K562 (cell line): ENCODE results near the gene PHEX. TPM values are rescaled to one million over a fixed set of nuclear protein-coding genes. Genes with fewer than 3 reads are reported as not detected.

ENCODE experiments used
- ATAC-seq: fragments of 200-7000 bp; cut with Tn5 transposase; 3 replicates; pipeline ENCODE4 v1.9.1; 2020; ENCODE audit warnings: moderate library complexity
- Bru-seq: library from RNA; stranded (reverse); fragments of 400-500 nt; gene quantifications from one replicate; lab custom pipeline; 2021; lab: Mats Ljungman, UMichigan
- BruChase-seq, 2 experiments: library from RNA; stranded (reverse); fragments of 400-500 nt; gene quantifications; one replicate each; lab custom pipeline; 2021; lab: Mats Ljungman, UMichigan
- BruUV-seq: library from RNA; stranded (reverse); fragments of 400-500 nt; replicated peaks from 2 replicates; lab custom pipeline; 2021; lab: Mats Ljungman, UMichigan
- CTCF ChIA-PET: fragments of 300-600 bp; formaldehyde crosslinking; extraction: SDS; loops from one replicate; lab custom pipeline; 2021; ENCODE audit warnings: low intra/inter-chr PET ratio; lab: Yijun Ruan, JAX
- POLR2A ChIA-PET: fragments of 300-600, 350-650 bp; sonication (Branson Sonifier 250); formaldehyde crosslinking; extraction: SDS; loops from one replicate; lab custom pipeline; 2021; ENCODE audit warnings: antibody characterized with exemption, inconsistent platforms; lab: Yijun Ruan, JAX
- DNase-seq, 4 experiments: peaks; one replicate each; pipeline versions ENCODE4 v3.0.0 to v3.0.0-alpha.2; 2011 to 2018; ENCODE audit warnings: low spot score in 3 of 4, mixed read lengths in 3 of 4; ENCODE audit errors: extremely low read depth in 1 of 4
- FAIRE-seq: peaks from 2 replicates; lab custom pipeline; 2011; peaks lifted over from hg19 to GRCh38; lab: Jason Lieb, UNC
- H2AFZ ChIP-seq: 2 replicates; pipeline ENCODE4 v1.6.0; 2011; ENCODE audit warnings: low read depth, low read length, control low read depth, inconsistent platforms
- H3K27ac ChIP-seq: fragments of 200-600 bp; 3 replicates; pipeline ENCODE4 v1.8.0; 2011; ENCODE audit warnings: low read depth, mild to moderate bottlenecking, control low read depth, inconsistent platforms, low read length, moderate library complexity, mixed read lengths; ENCODE audit errors: extremely low read depth
- H3K27me3 ChIP-seq, 2 experiments: fragments of 300-600 bp in 1 of 2; 2 replicates in 1 of 2; 3 replicates in 1 of 2; pipeline versions ENCODE4 v1.6.0 to v1.8.0; 2011; ENCODE audit warnings: inconsistent platforms in 2 of 2, low read length in 2 of 2, mild to moderate bottlenecking in 1 of 2, mixed read lengths in 1 of 2, moderate library complexity in 1 of 2; ENCODE audit not compliant: control insufficient read depth in 2 of 2, insufficient read depth in 2 of 2
- H3K36me3 ChIP-seq: fragments of 300-600 bp; 3 replicates; pipeline ENCODE4 v1.8.0; 2011; ENCODE audit warnings: mild to moderate bottlenecking, low read length, inconsistent platforms; ENCODE audit not compliant: control insufficient read depth, insufficient read depth
- H3K4me1 ChIP-seq, 2 experiments: fragments of 200-600 bp in 1 of 2; replicated peaks in 1 of 2; 2 replicates in 1 of 2; 3 replicates in 1 of 2; pipeline versions ENCODE4 v1.5.1 to v1.8.0; 2011; ENCODE audit warnings: inconsistent platforms in 2 of 2, low read length in 2 of 2, mild to moderate bottlenecking in 1 of 2, mixed read lengths in 1 of 2, moderate library complexity in 1 of 2; ENCODE audit not compliant: control insufficient read depth in 2 of 2, insufficient read depth in 2 of 2
- H3K4me2 ChIP-seq: 2 replicates; pipeline ENCODE4 v1.6.1; 2011; ENCODE audit warnings: low read length, control low read depth, inconsistent platforms, mixed read lengths; ENCODE audit not compliant: insufficient read depth
- H3K4me3 ChIP-seq: fragments of 200-600 bp; sonication (generic), shearing (Covaris generic); 2 replicates; pipeline ENCODE4 v1.5.1; 2016; ENCODE audit warnings: control low read depth, inconsistent platforms
- H3K79me2 ChIP-seq: fragments of 200-600 bp; 3 replicates; pipeline ENCODE4 v1.8.0; 2011; ENCODE audit warnings: low read length, inconsistent platforms; ENCODE audit not compliant: control insufficient read depth, insufficient read depth
- H3K9ac ChIP-seq, 2 experiments: 2 replicates each; pipeline versions ENCODE4 v1.6.0 to v1.6.1; 2011; ENCODE audit warnings: low read depth in 2 of 2, low read length in 2 of 2, control low read depth in 1 of 2, inconsistent platforms in 1 of 2, mild to moderate bottlenecking in 1 of 2, mixed read lengths in 1 of 2; ENCODE audit not compliant: insufficient read depth in 1 of 2
- H3K9me1 ChIP-seq: one replicate; pipeline ENCODE4 v1.6.0; 2011; ENCODE audit warnings: inconsistent platforms, mild to moderate bottlenecking, low read length, moderate library complexity; ENCODE audit not compliant: control insufficient read depth, insufficient read depth
- H3K9me3 ChIP-seq: replicated peaks from 2 replicates; pipeline ENCODE4 v1.5.1; 2011; ENCODE audit warnings: low read depth, low read length, inconsistent platforms; ENCODE audit not compliant: control insufficient read depth, insufficient read depth
- H4K20me1 ChIP-seq: replicated peaks from 2 replicates; pipeline ENCODE4 v1.6.1; 2011; ENCODE audit warnings: low read length, inconsistent platforms, mixed read lengths; ENCODE audit not compliant: control insufficient read depth, insufficient read depth
- CHCHD3 ChIP-seq: fragments of 250-450 bp; sonication (Bioruptor Pico); IDR thresholded peaks from 2 replicates; pipeline ENCODE4 v2.1.2; 2022; ENCODE audit warnings: mild to moderate bottlenecking
- FOXA3 ChIP-seq, 2 experiments: fragments of 450-650 bp in 1 of 2; sonication (generic) in 1 of 2; formaldehyde crosslinking; IDR thresholded peaks in 1 of 2; conservative IDR thresholded peaks in 1 of 2; 2 replicates each; pipeline versions ENCODE4 v1.4.0 to v1.8.0; 2020 to 2022; ENCODE audit warnings: mild to moderate bottlenecking in 2 of 2, missing genetic modification reagents in 1 of 2
- FOXJ3 ChIP-seq: sonication (generic); formaldehyde crosslinking; IDR thresholded peaks from 2 replicates; pipeline ENCODE4 v1.4.0; 2020; ENCODE audit warnings: mild to moderate bottlenecking, missing genetic modification reagents
- HMG20A ChIP-seq: fragments of 450-650 bp; formaldehyde crosslinking; conservative IDR thresholded peaks from 2 replicates; pipeline ENCODE4 v1.4.0; 2020; ENCODE audit warnings: mild to moderate bottlenecking, mixed read lengths
- MLX ChIP-seq, 2 experiments: fragments of 450-650 bp in 1 of 2; sonication (generic) in 1 of 2; formaldehyde crosslinking; conservative IDR thresholded peaks; 2 replicates each; pipeline versions ENCODE4 v1.4.0 to v1.8.1; 2020 to 2022; ENCODE audit warnings: mild to moderate bottlenecking in 1 of 2, missing genetic modification reagents in 1 of 2
- SPI1 ChIP-seq: IDR thresholded peaks from 2 replicates; pipeline ENCODE4 v1.6.1; 2011; ENCODE audit warnings: low read depth, low read length, control low read depth, borderline replicate concordance
- WGBS: fragments of 100-300 bp; shearing (Covaris generic); methylation state at CpG from one replicate; pipeline ENCODE4 v1.1.6; 2016; ENCODE audit warnings: low coverage, mixed read lengths; ENCODE audit not compliant: insufficient coverage; ENCODE audit errors: missing lambda C conversion rate; 5-methylcytosine and 5-hydroxymethylcytosine counted together
- in situ Hi-C: fragments of 300-500 bp; cut with MboI; formaldehyde crosslinking; loops from 4 replicates; pipeline ENCODE4 v1.15.0; 2018; ENCODE audit warnings: inconsistent platforms, mixed read lengths
- intact Hi-C: fragments of 100-400 bp; cut with micrococcal nuclease; formaldehyde crosslinking; loops from 2 replicates; pipeline ENCODE4 v1.14.2; 2022
- long read RNA-seq, 3 experiments: library from polyadenylated mRNA in 2 of 3; library from RNA in 1 of 3; unstranded in 2 of 3; stranded (forward) in 1 of 3; transcript quantifications; one replicate each; pipeline ENCODE4 v2.0.0, GENCODE V29; 2019 to 2022
- polyA minus RNA-seq, 3 experiments: library from RNA; depleted of rRNA, polyadenylated mRNA; stranded (reverse); fragments of >200 nt; gene quantifications; 2 replicates each; pipeline ENCODE4 v1.2.3, GENCODE V29; 2011
- polyA plus RNA-seq, 8 experiments: library from polyadenylated mRNA; depleted of rRNA in 4 of 8; stranded (reverse) in 5 of 8; unstranded in 3 of 8; fragments of >200 nt; fragmentation: Nextera tagmentation in 2 of 8; fragmentation: Illumina TruSeq in 1 of 8; extraction: Ambion mirVana in 2 of 8; extraction: Trizol in 1 of 8; gene quantifications; 2 replicates each; pipeline versions ENCODE4 v1.2.1 to v1.2.3, GENCODE V29; 2011 to 2014; ENCODE audit warnings: inconsistent platforms in 1 of 8, missing spikeins in 1 of 8
- total RNA-seq, 7 experiments: library from RNA; depleted of rRNA in 6 of 7; stranded (reverse); fragments of >200 nt in 6 of 7; fragmentation: Illumina TruSeq in 2 of 7; extraction: Trizol in 2 of 7; gene quantifications; 2 replicates each; pipeline versions ENCODE4 v1.2.1 to v1.2.3, GENCODE V29; 2011 to 2021; ENCODE audit warnings: low replicate concordance in 1 of 7

PHEX gene
- total RNA-seq (2011; cell fraction: chromatin; rRNA removed; ENCODE audit: low replicate concordance), result 0.05 and 0.32 TPM in 2 replicates
- total RNA-seq (2011; cell fraction: nucleolus; rRNA removed), result not detected in 2 replicates
- total RNA-seq (2011; cell fraction: nucleoplasm; rRNA removed), result 0.15 TPM in 1 of 2 replicates, not detected in the other
- 0.04 TPM in 1 of 2 replicates, not detected in the other for total RNA-seq (2014; rRNA removed)
- total RNA-seq (2014; rRNA removed; fragmentation: Illumina TruSeq; extraction: Trizol), result 0.03 and 0.04 TPM in 2 replicates
- total RNA-seq (2015; rRNA removed; fragmentation: Illumina TruSeq; extraction: Trizol), result 0.11 TPM in 1 of 2 replicates, not detected in the other
- 0.07 TPM in 1 of 2 replicates, not detected in the other for total RNA-seq (2021)
- 0.01 and 0.03 TPM in 2 replicates for polyA plus RNA-seq (2011; rRNA removed)
- polyA plus RNA-seq (2011; cell fraction: cytosol; rRNA removed), result 0.01 TPM in 2 replicates
- 0.03 and 0.07 TPM in 2 replicates for polyA plus RNA-seq (2011; cell fraction: nucleus; rRNA removed)
- polyA plus RNA-seq (2012), result 0.01 TPM in 1 of 2 replicates, not detected in the other
- polyA plus RNA-seq (2014; fragmentation: Illumina TruSeq; extraction: Trizol), result not detected in 2 replicates
- not detected for polyA plus RNA-seq (2014; fragmentation: Nextera tagmentation; extraction: Ambion mirVana)
- polyA plus RNA-seq (2014; rRNA removed), result not detected in 2 replicates
- 0.42 TPM in 1 of 2 replicates, not detected in the other for polyA minus RNA-seq (2011; rRNA and poly(A)+ RNA removed)
- not detected in 2 replicates for polyA minus RNA-seq (2011; cell fraction: cytosol; rRNA and poly(A)+ RNA removed)
- not detected in 2 replicates for polyA minus RNA-seq (2011; cell fraction: nucleus; rRNA and poly(A)+ RNA removed)
- percentile 14 among the genes with signal in this experiment for Bru-seq, nascent RNA
- BruChase-seq, experiment 1, labeled RNA remaining after a 2-hour chase, result percentile 31 among the genes with signal in this experiment
- BruChase-seq, experiment 2, labeled RNA remaining after a 6-hour chase, result percentile 25 among the genes with signal in this experiment
- long read RNA-seq, experiment 1, result 0 reads
- long read RNA-seq, experiment 2, result 0 reads
- long read RNA-seq, experiment 3, result 0 reads

GRCh38 chrX:22032084-22032483 is at the start of gene PHEX:
TSS of gene PHEX (plus strand) at chrX:22032325. CDS start at chrX:22033006, 681 bp downstream.
- Histone ChIP-seq H3K79me2 (no peaks in the 10 kb centered on the region), H3K9ac (no peak within 1 kb of the TSS), H3K36me3 (no peaks in the 10 kb centered on the region), H3K9me3 (no peaks in the 10 kb centered on the region), H3K9me1 (no peaks in the 10 kb centered on the region), H3K27ac (no peak within 1 kb of the TSS), H3K4me1 (no peaks in the 10 kb centered on the region; a peak in 1 of 5 replicates), H3K4me2 (no peak within 1 kb of the TSS), H3K27me3 (peaks cover 0 to 27% of the 10 kb centered on the region in 2 experiments; a peak in 3 of 5 replicates), H4K20me1 (no peaks in the 10 kb centered on the region), H3K4me3 (no peak within 1 kb of the TSS), H2AFZ (no peak within 1 kb of the TSS)
- no peak for DNase-seq
- POLR2A ChIA-PET, result no interaction called here
- intact Hi-C loops (no loop called here), in situ Hi-C loops (no loop called here)
- FAIRE-seq, result no peak
- BruUV-seq, result no TSS peak
- CTCF ChIA-PET, result no interaction called here
- no peak for ATAC-seq
- 0% methylated on average over 1 of the region's 1 CpG for WGBS
- TF ChIP-seq CHCHD3 (CRISPR knock-in tag), result no peak
- no peak for TF ChIP-seq FOXA3 (CRISPR knock-in tag; conservative IDR thresholded peaks at IDR 0.05 in 1 of 2, IDR thresholded peaks at IDR 0.05 in 1 of 2)
- TF ChIP-seq FOXJ3 (CRISPR knock-in tag), result no peak
- no peak for TF ChIP-seq HMG20A (CRISPR knock-in tag)
- TF ChIP-seq MLX (CRISPR knock-in tag; conservative IDR thresholded peaks at IDR 0.05), result no peak
- 0 out of 2 replicates have a peak, but pooled peaks have one; percentile 39 for TF ChIP-seq SPI1
